Measurements from ENCODE around the gene IPO13. TPM values are rescaled to one million over a fixed set of nuclear protein-coding genes. Genes with fewer than 3 reads are reported as not detected.

IPO13 gene
- total RNA-seq, 4 donors from 2014 or later, result 19.3 to 32.4 (median 20.5) TPM

DNA sequence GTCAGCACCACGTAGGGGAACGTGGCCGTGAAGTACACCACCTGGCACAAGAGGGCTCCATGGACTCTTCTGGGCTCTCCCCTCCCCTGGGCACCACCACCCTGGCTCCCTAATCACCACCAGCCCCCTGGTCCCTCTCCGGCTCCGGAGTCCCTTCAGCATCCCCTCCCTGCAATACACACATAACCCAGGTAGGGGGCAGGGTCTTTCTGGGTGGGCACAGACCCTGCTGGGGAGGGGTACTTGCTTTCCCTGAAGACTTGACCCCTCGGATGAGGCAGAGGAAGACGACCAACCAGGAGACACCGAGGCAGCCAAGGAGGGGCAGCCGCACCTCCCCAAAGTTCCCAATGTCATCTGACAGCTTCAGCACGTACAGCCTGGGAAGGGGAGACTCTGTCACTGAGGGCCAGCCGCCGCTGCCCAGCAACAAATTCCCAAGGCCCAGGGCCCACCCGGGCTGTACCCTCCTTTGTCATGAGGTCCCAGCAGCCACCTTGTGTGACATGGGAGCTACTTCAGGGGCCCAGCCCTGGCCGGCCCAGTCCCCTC, 55.9 kb downstream of the IPO13 start:
- intact Hi-C loops (cut with DNase I), result loop anchor here (5.0 kb wide), 1 partner anchor 35 kb away; no protein-coding TSS in a partner anchor
- Histone ChIP-seq H3K27me3 (no peaks in the 10 kb centered on the region), H3K9me3 (no peaks in the 10 kb centered on the region), H3K27ac (no peak overlapping the region), H3K4me3 (no peak overlapping the region), H3K36me3 (peaks cover 0 to 87% (median 0%) of the 10 kb centered on the region in 3 donors), H3K4me1 (peaks cover 0 to 14% (median 4%) of the 10 kb centered on the region in 3 donors)
- 90 to 93% methylated on average over 4 to 5 of the region's 14 CpGs for WGBS, 2 donors
- no peak for TF ChIP-seq POLR2A (IDR thresholded peaks at IDR 0.05)
- TF ChIP-seq, protein P1, sequence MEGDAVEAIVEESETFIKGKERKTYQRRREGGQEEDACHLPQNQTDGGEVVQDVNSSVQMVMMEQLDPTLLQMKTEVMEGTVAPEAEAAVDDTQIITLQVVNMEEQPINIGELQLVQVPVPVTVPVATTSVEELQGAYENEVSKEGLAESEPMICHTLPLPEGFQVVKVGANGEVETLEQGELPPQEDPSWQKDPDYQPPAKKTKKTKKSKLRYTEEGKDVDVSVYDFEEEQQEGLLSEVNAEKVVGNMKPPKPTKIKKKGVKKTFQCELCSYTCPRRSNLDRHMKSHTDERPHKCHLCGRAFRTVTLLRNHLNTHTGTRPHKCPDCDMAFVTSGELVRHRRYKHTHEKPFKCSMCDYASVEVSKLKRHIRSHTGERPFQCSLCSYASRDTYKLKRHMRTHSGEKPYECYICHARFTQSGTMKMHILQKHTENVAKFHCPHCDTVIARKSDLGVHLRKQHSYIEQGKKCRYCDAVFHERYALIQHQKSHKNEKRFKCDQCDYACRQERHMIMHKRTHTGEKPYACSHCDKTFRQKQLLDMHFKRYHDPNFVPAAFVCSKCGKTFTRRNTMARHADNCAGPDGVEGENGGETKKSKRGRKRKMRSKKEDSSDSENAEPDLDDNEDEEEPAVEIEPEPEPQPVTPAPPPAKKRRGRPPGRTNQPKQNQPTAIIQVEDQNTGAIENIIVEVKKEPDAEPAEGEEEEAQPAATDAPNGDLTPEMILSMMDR (IDR thresholded peaks at IDR 0.05), result peak in 1 of 6 experiments; percentile 8
- DNase-seq, result no peak

DNA sequence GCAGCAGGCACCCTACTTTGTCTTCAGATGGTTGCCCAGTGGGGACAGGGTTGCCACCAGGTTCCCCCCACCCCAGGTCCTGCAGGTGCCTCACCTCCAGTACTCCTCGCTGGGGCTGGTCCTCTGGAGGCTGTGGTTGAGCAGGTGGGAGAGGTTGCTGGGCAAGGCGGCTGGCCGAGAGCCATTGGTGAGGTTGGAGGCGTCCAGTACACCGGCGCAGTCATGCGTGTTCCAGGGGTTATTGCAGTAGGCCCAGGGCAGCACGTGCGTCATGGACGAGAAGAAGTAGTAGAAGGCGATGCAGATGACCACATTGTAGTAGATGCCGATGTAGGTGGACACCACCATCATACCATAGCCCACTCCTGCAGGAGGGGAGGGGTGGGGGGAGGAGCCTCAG, 61.5 kb downstream of the IPO13 start:
- Histone ChIP-seq H3K4me1 (peaks cover 0 to 33% (median 7%) of the 10 kb centered on the region in 3 donors), H3K4me3 (no peak overlapping the region), H3K27ac (no peak overlapping the region), H3K9me3 (no peaks in the 10 kb centered on the region), H3K27me3 (no peaks in the 10 kb centered on the region), H3K36me3 (peaks cover 0 to 66% (median 0%) of the 10 kb centered on the region in 3 donors)
- 67 to 88% methylated on average over 4 to 6 of the region's 12 CpGs for WGBS, 2 donors
- intact Hi-C loops (cut with DNase I), result no loop called here
- TF ChIP-seq, protein P1 (IDR thresholded peaks at IDR 0.05), result no peak
- TF ChIP-seq POLR2A (IDR thresholded peaks at IDR 0.05), result no peak
- no peak for DNase-seq

DNA sequence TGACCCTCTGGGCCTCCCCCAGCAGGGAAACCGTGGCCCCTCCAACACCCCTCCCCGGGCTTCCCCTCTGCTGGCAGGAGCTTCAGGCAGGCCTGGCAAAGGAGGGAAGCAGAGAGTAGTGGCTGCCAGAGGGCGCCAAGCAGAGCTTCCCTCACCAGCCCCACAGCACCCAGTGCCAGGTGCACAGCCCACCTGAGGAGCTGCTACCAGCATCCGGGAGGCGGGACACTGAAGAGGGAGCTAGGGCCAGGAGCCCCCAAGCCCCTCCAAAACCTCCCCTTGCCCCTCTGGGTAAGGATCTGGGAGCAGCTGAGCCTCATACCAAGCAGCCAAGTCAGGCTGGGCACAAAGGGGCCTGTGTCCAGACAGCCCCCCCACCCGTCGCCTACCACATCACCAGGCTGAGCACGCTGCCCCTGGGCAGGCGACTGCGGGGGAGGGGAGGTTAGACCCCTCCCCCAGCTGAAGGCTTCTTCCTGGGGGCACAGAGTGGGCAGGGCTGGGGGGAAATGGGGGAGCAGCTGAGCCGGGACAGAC, 64.3 kb downstream of the IPO13 start:
- DNase-seq, result no peak
- TF ChIP-seq, protein P1 (IDR thresholded peaks at IDR 0.05), result no peak
- no peak for TF ChIP-seq POLR2A (IDR thresholded peaks at IDR 0.05)
- no peak overlapping the region for H3K4me3 ChIP-seq
- no peak overlapping the region for H3K27ac ChIP-seq
- H3K27me3 ChIP-seq, result no peaks in the 10 kb centered on the region
- H3K9me3 ChIP-seq, result no peaks in the 10 kb centered on the region
- intact Hi-C loops (cut with DNase I), result no loop called here
- H3K4me1 ChIP-seq, result peaks cover 6 to 55% (median 14%) of the 10 kb centered on the region in 3 donors
- no CpG with 5 or more reads among the region's 11 CpGs for WGBS, 2 donors
- H3K36me3 ChIP-seq, result peaks cover 0 to 54% (median 0%) of the 10 kb centered on the region in 3 donors

DNA sequence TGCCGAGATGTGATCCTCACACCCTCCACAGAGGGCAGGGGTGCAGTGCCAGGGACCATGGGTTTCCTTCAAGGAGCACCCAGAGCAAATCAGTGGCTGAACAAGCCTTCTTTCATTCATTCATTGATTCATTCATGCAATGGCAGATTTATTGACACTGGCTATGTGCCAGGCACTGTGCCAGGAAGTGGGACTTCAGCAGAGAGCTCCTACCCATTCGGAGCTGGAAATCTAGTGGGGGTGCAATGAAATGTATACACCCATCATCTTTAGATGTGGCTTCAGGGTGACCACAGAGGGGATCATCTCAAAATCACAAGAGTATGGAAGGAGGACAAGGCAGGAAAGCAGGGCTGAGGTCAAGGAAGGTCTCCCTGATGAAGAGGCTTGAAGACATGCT, 65.7 kb downstream of the IPO13 start:
- H3K4me1 ChIP-seq, result peaks cover 5 to 55% (median 14%) of the 10 kb centered on the region in 3 donors
- H3K27ac ChIP-seq, result no peak overlapping the region
- no peak for DNase-seq
- peaks cover 0 to 47% (median 0%) of the 10 kb centered on the region in 3 donors for H3K36me3 ChIP-seq
- H3K27me3 ChIP-seq, result no peaks in the 10 kb centered on the region
- TF ChIP-seq, protein P1 (IDR thresholded peaks at IDR 0.05), result no peak
- TF ChIP-seq POLR2A (IDR thresholded peaks at IDR 0.05), result no peak
- H3K9me3 ChIP-seq, result no peaks in the 10 kb centered on the region
- intact Hi-C loops (cut with DNase I), result no loop called here
- WGBS, 2 donors, result 29 to 58% methylated on average over 1 to 2 of the region's 2 CpGs
- no peak overlapping the region for H3K4me3 ChIP-seq

DNA sequence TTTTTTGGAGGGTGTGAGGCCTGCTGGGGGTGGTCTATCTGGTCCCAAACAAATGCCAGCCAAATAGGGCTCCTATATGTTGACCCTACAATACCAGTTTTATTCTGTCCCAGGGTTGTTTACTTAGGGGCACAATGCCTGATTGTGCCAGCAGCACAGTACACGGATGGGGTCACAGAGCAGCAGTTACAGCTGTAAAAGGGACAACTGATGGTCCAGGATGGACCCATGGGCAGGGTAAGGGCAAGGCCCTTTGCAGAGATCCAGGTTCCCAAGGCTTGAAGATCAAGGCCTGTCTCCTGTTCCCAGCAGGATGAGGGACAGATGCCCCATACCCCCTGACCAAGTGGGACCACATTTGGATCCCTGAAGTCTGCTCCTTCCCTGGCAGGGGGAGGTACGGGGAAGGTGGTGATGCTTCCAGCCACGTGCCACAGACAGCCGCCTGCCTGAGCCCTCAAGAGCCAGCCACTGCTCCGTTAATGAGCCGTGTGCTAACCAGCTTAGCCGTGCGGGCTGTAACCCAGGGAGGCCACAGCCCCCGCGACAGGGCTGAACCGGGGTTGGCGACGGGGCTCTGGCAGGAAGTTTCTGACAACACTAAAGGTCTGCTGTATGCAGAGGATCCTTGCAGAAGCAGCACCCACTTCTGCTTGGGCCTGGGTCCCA, 66.3 kb downstream of the IPO13 start:
- Histone ChIP-seq H3K27me3 (no peaks in the 10 kb centered on the region), H3K4me3 (no peak overlapping the region), H3K36me3 (peaks cover 0 to 47% (median 0%) of the 10 kb centered on the region in 3 donors), H3K9me3 (no peaks in the 10 kb centered on the region), H3K4me1 (peaks cover 5 to 55% (median 14%) of the 10 kb centered on the region in 3 donors), H3K27ac (peak overlapping the region in 2 of 4 donors; percentile 73 to 82)
- DNase-seq, result no peak
- intact Hi-C loops (cut with DNase I), result no loop called here
- WGBS, 2 donors, result 50 to 83% methylated on average over 1 to 2 of the region's 13 CpGs
- TF ChIP-seq, protein P1 (IDR thresholded peaks at IDR 0.05), result no peak
- no peak for TF ChIP-seq POLR2A (IDR thresholded peaks at IDR 0.05)

Data from esophagus squamous epithelium (tissue), 5 donors.